ENCODE measurements around the gene ASCC3. TPM values are rescaled to one million over a fixed set of nuclear protein-coding genes. Genes with fewer than 3 reads are reported as not detected.

The ASCC3 gene
- total and polyA plus RNA-seq, 2 of the 4 experiments (the other 2 are of a cell fraction) = 25.8 to 104 TPM

GRCh38 chr6:100768816-100769351 is 112.2 kb downstream of the ASCC3 start:
- Histone ChIP-seq H3K14ac (replicated peaks; ENCODE audit: low read depth, low read length) (no peak overlapping the region), H2AFZ (replicated peaks; ENCODE audit: low read length, poor library complexity) (no peak overlapping the region), H3K27me3 (ENCODE audit: control insufficient read depth, insufficient read depth, low read length) (no peaks in the 10 kb centered on the region), H4K8ac (ENCODE audit: low read depth in 2 of 2, low read length in 2 of 2) (no peak overlapping the region), H2BK120ac (ENCODE audit: low read depth, low read length) (no peak overlapping the region), H3K36me3 (ENCODE audit: control insufficient read depth, insufficient read depth, low read length) (peaks cover 12% of the 10 kb centered on the region; the same call in 1 of the 2 replicates), H3K4ac (ENCODE audit: low read depth, low read length) (no peak overlapping the region), H2AK9ac (replicated peaks; ENCODE audit: low read depth, low read length, poor library complexity) (no peak overlapping the region), H3K23ac (ENCODE audit: low read depth, low read length) (no peak overlapping the region), H4K5ac (ENCODE audit: low read depth, low read length) (no peak overlapping the region), H3K9me3 (ENCODE audit: control insufficient read depth, insufficient read depth, low read length) (no peaks in the 10 kb centered on the region), H2BK15ac (ENCODE audit: low read depth, low read length) (no peak overlapping the region), H2AK5ac (ENCODE audit: low read depth, low read length) (no peak overlapping the region), H3K9ac (ENCODE audit: low read depth, low read length) (no peak overlapping the region), H3K56ac (ENCODE audit: extremely low read depth, insufficient read depth, low read length) (no peak overlapping the region), H4K91ac (ENCODE audit: insufficient read depth, low read depth, low read length) (no peak overlapping the region), H2BK20ac (ENCODE audit: low read depth, low read length) (no peak overlapping the region), H3K9me1 (ENCODE audit: insufficient read depth, low read length) (no peaks in the 10 kb centered on the region; the same call in 1 of the 2 replicates), H3K4me1 (ENCODE audit: control insufficient read depth, insufficient read depth, low read length) (no peaks in the 10 kb centered on the region), H3K18ac (ENCODE audit: low read depth, low read length) (no peak overlapping the region), H3K79me1 (ENCODE audit: low read depth in 1 of 2, low read length in 2 of 2) (peaks cover 0 to 9% of the 10 kb centered on the region in 2 experiments; a peak in 2 of 4 replicates), H3K4me2 (ENCODE audit: low read depth, low read length) (no peak overlapping the region), H4K20me1 (ENCODE audit: insufficient read depth, low read length) (no peaks in the 10 kb centered on the region), H3K27ac (ENCODE audit: insufficient read depth, low read length) (no peak overlapping the region), H3K4me3 (ENCODE audit: insufficient read depth, low read depth, low read length) (no peak overlapping the region), H2BK5ac (ENCODE audit: low read depth, low read length, poor library complexity, severe bottlenecking) (no peak overlapping the region)
- no peak for ATAC-seq (ENCODE audit: low read depth)
- dilution Hi-C loops (cut with HindIII; ENCODE audit: low sequenced_read_pairs, unreplicated experiment) (no loop called here), in situ Hi-C loops (cut with MboI; ENCODE audit: low sequenced_read_pairs) (no loop called here), intact Hi-C loops (cut with micrococcal nuclease) (no loop called here)
- CTCF ChIA-PET = no interaction called here
- WGBS, 2 experiments (ENCODE audit: extremely low coverage in 2 of 2, insufficient read length in 1 of 2) = no CpG with 5 or more reads among the region's 1 CpG
- no peak for DNase-seq
- POLR2A ChIA-PET (ENCODE audit: unreplicated experiment) = no interaction called here
- TF ChIP-seq ELK1 (IDR thresholded peaks at IDR 0.05; ENCODE audit: borderline replicate concordance, low read depth, low read length) (no peak), SMC3 (IDR thresholded peaks at IDR 0.05; ENCODE audit: low read depth, low read length) (no peak), RCOR1 (IDR thresholded peaks at IDR 0.05; ENCODE audit: insufficient replicate concordance, low read length) (no peak), USF2 (IDR thresholded peaks at IDR 0.05; ENCODE audit: low read depth, low read length) (no peak)
- BruUV-seq (replicated peaks) = no TSS peak
